T47D (cell line): Measurements from ENCODE around the gene CLEC4M.
A peak's percentile ranks its signal among the peaks of the same experiment; 100 is the strongest.

ENCODE experiments used
- DNase-seq, 2 experiments: peaks; one replicate each; pipeline versions ENCODE4 v3.0.0 to v3.0.0-alpha.2; 2011 to 2012; ENCODE audit warnings: low read depth in 1 of 2, low spot score in 1 of 2
- JUND ChIP-seq: IDR thresholded peaks from 2 replicates; pipeline ENCODE4 v1.6.1; 2012; ENCODE audit warnings: low read depth
- in situ Hi-C: cut with HindIII; loops from 2 replicates; pipeline ENCODE4 v1.10.0; 2016; ENCODE audit warnings: low sequenced_read_pairs, low pct_unique_long_range_greater_than_20kb

CLEC4M gene

GRCh38 chr19:7766535-7766934, 3.5 kb downstream of the CLEC4M start:
- DNase-seq = no peak
- in situ Hi-C loops = no loop called here
- TF ChIP-seq JUND = no peak

- in situ Hi-C loops = no loop called here
- TF ChIP-seq JUND = no peak
- DNase-seq = no peak
Measured at GRCh38 chr19:7767487-7767886, 4.4 kb downstream of the CLEC4M start.

- in situ Hi-C loops = no loop called here
- TF ChIP-seq JUND = no peak
- DNase-seq = no peak
Measured at GRCh38 chr19:7769171-7769570, 6.1 kb downstream of the CLEC4M start.

- in situ Hi-C loops = no loop called here
- TF ChIP-seq JUND = no peak
- no peak for DNase-seq
Measured at GRCh38 chr19:7771072-7771471, 8.0 kb downstream of the CLEC4M start.

GRCh38 chr19:7772752-7773291, 9.8 kb downstream of the CLEC4M start:
- no peak for TF ChIP-seq JUND
- in situ Hi-C loops = no loop called here
- no peak for DNase-seq

GRCh38 chr19:7773841-7774240, 10.8 kb downstream of the CLEC4M start:
- in situ Hi-C loops = no loop called here
- no peak for TF ChIP-seq JUND
- DNase-seq = peak in 1 of 2 experiments; percentile 73

GRCh38 chr19:7775761-7776160, 12.7 kb downstream of the CLEC4M start:
- no peak for TF ChIP-seq JUND
- DNase-seq = no peak
- in situ Hi-C loops = no loop called here

GRCh38 chr19:7778081-7778480, 15.0 kb downstream of the CLEC4M start:
- in situ Hi-C loops = no loop called here
- no peak for DNase-seq
- TF ChIP-seq JUND = no peak

GRCh38 chr19:7779631-7780486, 16.8 kb downstream of the CLEC4M start:
- in situ Hi-C loops = no loop called here
- DNase-seq = peak in 1 of 2 experiments; percentile 24
- no peak for TF ChIP-seq JUND

- in situ Hi-C loops = no loop called here
- no peak for DNase-seq
- no peak for TF ChIP-seq JUND
Measured at GRCh38 chr19:7781157-7781556, 18.1 kb downstream of the CLEC4M start.

GRCh38 chr19:7783991-7784423, 21.0 kb downstream of the CLEC4M start:
- peak in 1 of 2 experiments; percentile 48 for DNase-seq
- in situ Hi-C loops = no loop called here

GRCh38 chr19:7784856-7785255, 21.8 kb downstream of the CLEC4M start:
- no peak for TF ChIP-seq JUND
- DNase-seq = no peak
- in situ Hi-C loops = no loop called here

More at GRCh38 chr19:7783991-7784423, 21.0 kb downstream of the CLEC4M start:
- no peak for TF ChIP-seq JUND

GRCh38 chr19:7787141-7787540, 24.1 kb downstream of the CLEC4M start:
- peak in 1 of 2 experiments; percentile 23 for DNase-seq
- TF ChIP-seq JUND = no peak
- in situ Hi-C loops = no loop called here
